Measurements from ENCODE around the gene CUL1.

The CUL1 gene

DNA sequence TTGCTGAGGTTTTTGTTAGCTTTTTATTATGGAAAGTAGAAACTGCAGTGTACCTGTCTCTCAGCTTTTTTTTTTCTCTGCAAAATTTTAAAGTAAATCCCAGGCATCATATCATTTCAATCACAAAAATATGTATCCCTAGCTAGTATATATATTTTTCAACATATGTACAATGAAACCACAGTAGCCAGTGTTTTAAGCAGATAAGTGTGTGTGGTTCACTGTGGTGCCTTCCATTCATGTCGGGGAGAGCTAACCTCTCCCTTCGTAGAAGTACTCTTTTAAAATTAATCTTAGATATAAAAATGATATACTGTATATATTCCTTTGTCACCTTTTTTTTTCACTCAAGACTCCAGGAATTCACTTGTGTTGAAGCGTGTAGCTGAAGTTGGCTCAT, 22.7 kb downstream of the CUL1 start:
- DNase-seq: no peak

DNA sequence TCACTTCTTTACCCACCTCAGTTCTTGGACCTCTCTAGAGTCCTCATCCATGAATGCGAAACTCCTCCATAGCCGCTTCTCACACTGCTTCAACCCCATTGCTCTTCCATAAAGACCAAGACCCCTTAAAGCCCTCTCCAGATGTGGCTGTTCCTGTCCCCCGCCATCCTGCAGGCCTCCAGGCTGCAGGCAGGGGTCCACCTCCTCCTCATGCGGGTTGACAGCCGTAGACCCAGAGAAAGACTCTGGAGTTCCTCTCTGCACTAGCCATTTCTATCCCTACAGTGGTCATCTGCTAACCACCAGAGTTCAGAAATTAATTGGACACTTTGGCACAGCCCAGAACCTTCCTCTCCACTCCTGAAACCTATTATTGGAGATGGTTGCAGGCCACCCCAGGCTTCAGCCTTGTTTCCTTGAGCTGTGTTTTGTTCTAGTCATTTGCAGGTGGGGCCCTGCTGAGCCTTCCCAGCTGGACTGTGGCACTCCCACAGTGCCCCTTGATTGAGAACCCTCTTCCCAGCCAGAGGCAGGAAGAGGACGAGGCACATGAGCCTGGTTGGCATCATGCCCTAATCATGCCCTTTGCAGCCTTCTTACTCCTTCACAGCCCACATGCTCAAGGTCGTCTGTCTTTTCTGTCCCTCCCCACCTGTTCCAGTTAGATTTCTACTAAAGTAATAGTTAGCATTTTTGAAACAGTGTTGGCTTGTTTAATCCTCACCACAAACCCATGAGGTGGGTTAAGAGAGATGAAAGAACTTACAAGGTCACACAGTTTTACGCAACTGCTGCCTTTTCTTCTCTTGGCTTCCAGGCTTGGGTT, 23.9 kb downstream of the CUL1 start:
- no peak for DNase-seq

GRCh38 chr7:148723166-148723559, 24.5 kb downstream of the CUL1 start:
- DNase-seq: no peak

DNA sequence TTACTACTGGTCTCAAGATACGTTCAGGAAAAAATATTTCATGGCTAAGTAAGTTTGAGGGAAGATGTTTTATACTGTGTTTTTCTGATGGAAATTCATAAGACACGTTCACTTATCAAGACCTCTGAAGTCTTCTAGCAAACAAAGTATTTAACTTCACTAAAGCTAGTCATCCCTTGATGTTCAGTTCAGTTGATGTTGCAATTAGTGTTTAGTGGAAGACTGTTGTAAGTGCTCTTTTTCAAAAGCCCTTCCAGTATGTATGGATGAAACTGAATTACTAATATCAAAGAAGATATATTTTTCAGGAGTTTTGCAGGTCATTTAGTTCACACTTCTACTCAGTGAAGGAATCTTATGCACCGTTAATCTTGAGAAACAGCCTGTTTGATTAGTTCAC, 25.1 kb downstream of the CUL1 start:
- DNase-seq: no peak

GRCh38 chr7:148726385-148726784, 27.7 kb downstream of the CUL1 start:
- no peak for DNase-seq

GRCh38 chr7:148727501-148728278, 29.0 kb downstream of the CUL1 start:
- DNase-seq: no peak

GRCh38 chr7:148729984-148730733, 31.5 kb downstream of the CUL1 start:
- DNase-seq: no peak

DNA sequence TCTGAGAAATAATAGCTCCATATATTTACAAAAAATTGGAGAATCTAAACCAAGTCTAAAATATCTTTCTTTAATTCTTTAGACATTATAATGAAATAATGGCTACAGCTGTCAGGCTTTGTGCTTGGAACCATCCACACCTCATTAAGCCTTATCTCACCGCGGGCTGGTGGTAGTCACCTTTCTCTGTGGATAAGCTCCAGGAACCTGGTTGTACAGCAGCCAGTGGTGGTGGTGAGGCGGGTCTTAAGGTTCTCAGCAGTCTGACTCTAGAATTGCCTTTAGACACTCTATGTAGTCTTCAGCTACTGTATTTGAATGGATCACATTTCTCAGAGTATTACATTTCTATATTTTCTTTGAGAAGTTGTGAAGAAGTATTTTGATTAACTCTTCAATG, 34.2 kb downstream of the CUL1 start:
- no peak for DNase-seq

DNA sequence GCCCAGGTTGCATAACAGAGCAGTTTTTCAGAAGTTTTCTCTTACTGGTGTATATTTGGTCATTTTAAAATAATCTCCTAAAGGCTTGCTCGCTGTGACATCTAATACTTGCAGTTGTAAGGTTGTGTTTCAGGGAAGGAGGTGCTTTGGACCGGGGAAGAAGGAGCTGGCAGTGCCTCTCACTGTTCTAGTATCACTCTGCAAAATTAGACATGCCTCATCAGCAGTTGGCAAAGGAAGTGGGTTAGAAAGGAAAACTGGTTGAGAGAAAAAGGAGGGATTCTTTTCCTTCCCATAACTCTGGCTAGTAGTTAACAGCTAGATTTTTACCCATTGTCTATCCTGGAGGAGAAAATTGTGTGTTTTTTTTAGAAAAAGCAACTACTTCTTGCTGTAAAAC, 34.8 kb downstream of the CUL1 start:
- no peak for DNase-seq

DNA sequence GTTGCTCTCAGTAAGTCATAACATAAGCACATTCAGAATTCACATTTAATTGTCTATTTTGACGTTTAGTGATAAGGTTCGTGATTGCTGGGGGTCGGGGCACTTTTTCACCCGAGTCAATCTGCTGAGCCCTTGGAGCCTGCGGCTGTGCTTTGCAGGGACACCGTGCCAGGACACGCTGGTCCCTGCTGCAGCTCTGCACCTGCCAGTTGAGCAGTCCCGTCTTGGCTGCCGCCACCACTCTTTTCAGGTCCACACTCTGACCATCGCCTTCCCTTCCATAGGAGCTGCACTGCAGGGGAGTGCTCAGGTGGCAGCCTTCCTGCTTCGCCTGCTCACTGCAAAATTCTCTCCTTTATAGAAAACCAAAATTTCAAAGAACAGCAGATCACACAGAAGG, 36.4 kb downstream of the CUL1 start:
- DNase-seq: no peak

DNA sequence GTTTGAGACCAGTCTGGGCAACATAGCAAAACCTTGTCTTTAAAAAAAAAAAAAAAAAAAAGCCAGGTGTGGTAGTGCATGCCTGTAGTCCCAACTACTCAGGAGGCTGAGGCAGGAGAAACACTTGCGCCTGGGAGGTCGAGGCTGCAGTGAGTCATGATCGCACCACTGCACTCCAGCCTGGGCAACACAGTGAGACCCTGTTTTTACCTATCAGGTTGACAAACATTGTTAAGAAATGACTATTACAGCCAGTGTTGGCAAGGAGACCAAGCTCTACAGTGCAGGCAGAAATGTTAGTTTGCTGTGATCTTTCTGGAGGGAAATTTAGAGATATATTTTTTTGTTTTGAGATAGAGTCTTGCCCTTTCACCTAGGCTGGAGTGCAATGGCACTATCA, 37.3 kb downstream of the CUL1 start:
- DNase-seq: no peak

- no peak for DNase-seq
Observed at GRCh38 chr7:148738737-148739535, 40.2 kb downstream of the CUL1 start.

DNA sequence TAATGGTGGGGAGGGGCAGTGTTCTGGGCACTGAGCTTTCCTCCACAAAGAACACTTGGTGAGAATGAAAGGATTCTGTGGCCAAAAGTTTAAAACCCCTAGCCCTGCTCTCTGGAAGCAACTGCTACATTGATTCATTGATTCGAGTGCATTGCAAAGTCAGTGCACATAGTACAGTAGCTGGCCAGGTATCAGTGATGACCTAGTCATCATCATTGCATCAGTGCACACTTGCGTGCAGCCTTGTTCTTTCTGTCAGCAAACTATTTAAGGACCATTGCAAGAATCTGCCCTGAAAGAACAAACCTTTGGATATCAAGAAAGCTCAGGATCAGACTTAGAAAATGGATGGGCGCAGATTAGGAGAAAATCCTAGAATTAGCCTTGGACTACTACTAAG, 47.4 kb downstream of the CUL1 start:
- no peak for DNase-seq

- no peak for DNase-seq
Observed at GRCh38 chr7:148747274-148747673, 48.6 kb downstream of the CUL1 start.

DNA sequence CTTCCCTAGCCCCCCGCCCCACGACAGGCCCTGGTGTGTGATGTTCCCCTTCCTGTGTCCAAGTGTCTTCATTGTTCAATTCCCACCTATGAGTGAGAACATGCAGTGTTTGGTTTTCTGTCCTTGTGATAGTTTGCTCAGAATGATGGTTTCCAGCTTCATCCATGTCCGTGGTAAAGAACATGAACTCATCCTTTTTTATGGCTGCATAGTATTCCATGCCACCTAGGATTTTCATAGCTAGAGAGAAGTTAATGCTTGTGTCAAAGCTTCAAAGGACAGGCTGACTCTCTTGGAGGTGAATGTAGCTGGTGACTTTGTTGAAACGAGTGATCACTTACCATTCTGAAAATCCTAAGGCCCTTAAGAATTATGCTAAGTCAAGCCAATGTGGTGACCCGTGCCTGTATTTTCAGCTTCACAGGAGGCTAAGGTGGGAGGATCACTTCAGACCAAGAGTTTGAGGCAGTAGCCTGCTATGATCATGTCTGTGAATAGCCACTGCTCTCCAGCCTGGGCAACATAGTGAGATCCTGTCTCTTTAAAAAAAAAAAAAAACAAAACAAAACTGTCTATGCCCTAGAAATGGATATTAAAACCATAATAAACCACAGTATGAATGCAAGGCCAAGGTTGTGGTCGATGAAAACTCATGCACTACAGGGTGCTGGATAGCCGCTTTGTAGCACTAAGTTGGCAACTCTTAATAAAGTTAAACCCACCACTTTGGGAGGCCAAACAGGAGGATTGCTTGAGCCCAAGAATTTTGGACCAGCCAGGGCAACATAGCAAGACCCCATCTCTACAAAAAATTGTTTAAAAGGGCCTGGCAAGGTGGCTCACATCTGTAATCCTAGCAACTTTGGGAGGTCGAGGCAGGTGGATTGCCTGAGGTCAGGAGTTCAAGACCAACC, 52.0 kb downstream of the CUL1 start:
- DNase-seq: no peak

- DNase-seq: no peak
Observed at GRCh38 chr7:148753224-148753623, 54.5 kb downstream of the CUL1 start.

- no peak for DNase-seq
Observed at GRCh38 chr7:148754912-148755311, 56.2 kb downstream of the CUL1 start.

GRCh38 chr7:148761499-148762278, 63.0 kb downstream of the CUL1 start:
- no peak for DNase-seq

- no peak for DNase-seq
Observed at GRCh38 chr7:148763622-148764021, 64.9 kb downstream of the CUL1 start.

DNA sequence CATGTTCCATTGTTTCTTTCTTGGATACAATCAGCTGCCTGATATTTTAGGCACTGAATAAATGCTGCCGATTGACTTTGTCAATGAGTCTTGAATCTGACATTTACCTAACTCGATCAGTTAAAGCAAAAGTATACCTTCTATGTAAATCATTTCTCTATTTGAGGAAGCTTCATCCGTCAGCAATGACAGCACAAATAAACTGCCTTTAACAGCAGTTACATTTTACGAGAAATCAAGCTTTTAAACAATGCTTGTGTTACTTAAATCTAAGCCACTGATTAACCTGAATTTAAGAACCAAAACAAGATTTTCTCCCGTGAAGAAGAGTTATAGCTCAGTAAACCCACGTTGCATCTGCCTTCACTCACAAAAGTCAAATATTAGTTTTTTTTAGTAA, 71.3 kb downstream of the CUL1 start:
- no peak for DNase-seq
